Activated CD4-positive, alpha-beta T cell treated with anti-CD3 and anti-CD28 coated beads, Interleukin-2, amount 10 ng/mL, durations not matched to agents 7 days and 5 days (primary cell): ENCODE measurements around the gene GUF1. TPM values are rescaled to one million over a fixed set of nuclear protein-coding genes. Genes with fewer than 3 reads are reported as not detected.
A peak's percentile ranks its signal among the peaks of the same experiment; 100 is the strongest.

ENCODE experiments used
- CTCF ChIA-PET: fragments of 350-600 bp; sonication (Branson Sonifier 250); formaldehyde crosslinking; loops from one replicate; lab custom pipeline; 2021; ENCODE audit warnings: antibody characterized with exemption; lab: Charles Lee
- POLR2A ChIA-PET: fragments of 350-600 bp; sonication (Branson Sonifier 250); formaldehyde crosslinking; loops from one replicate; lab custom pipeline; 2021; ENCODE audit warnings: antibody characterized with exemption; lab: Charles Lee
- DNase-seq: peaks from one replicate; pipeline ENCODE4 v3.0.0-alpha.2; 2020
- H3K27ac Mint-ChIP-seq: one replicate; pipeline ENCODE4 v1.8.0; 2021; ENCODE audit warnings: mild to moderate bottlenecking, moderate library complexity, mixed read lengths
- H3K27me3 Mint-ChIP-seq: one replicate; pipeline ENCODE4 v1.8.0; 2021; ENCODE audit warnings: mixed read lengths
- H3K36me3 Mint-ChIP-seq: one replicate; pipeline ENCODE4 v1.8.0; 2021; ENCODE audit warnings: low read depth, mixed read lengths
- H3K4me1 Mint-ChIP-seq: one replicate; pipeline ENCODE4 v1.8.0; 2021; ENCODE audit warnings: mixed read lengths
- H3K4me3 Mint-ChIP-seq: one replicate; pipeline ENCODE4 v1.8.0; 2021; ENCODE audit warnings: mild to moderate bottlenecking, moderate library complexity, mixed read lengths
- H3K9me3 Mint-ChIP-seq: one replicate; pipeline ENCODE4 v1.8.0; 2021; ENCODE audit warnings: mixed read lengths
- total RNA-seq, 2 experiments: library from RNA; stranded (reverse); gene quantifications; one replicate each; pipeline ENCODE4 v1.2.3, GENCODE V29; 2021

Gene GUF1, protein sequence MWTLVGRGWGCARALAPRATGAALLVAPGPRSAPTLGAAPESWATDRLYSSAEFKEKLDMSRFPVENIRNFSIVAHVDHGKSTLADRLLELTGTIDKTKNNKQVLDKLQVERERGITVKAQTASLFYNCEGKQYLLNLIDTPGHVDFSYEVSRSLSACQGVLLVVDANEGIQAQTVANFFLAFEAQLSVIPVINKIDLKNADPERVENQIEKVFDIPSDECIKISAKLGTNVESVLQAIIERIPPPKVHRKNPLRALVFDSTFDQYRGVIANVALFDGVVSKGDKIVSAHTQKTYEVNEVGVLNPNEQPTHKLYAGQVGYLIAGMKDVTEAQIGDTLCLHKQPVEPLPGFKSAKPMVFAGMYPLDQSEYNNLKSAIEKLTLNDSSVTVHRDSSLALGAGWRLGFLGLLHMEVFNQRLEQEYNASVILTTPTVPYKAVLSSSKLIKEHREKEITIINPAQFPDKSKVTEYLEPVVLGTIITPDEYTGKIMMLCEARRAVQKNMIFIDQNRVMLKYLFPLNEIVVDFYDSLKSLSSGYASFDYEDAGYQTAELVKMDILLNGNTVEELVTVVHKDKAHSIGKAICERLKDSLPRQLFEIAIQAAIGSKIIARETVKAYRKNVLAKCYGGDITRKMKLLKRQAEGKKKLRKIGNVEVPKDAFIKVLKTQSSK
- total RNA-seq: 10 to 100 TPM; 23.6 to 28.5 TPM

DNA sequence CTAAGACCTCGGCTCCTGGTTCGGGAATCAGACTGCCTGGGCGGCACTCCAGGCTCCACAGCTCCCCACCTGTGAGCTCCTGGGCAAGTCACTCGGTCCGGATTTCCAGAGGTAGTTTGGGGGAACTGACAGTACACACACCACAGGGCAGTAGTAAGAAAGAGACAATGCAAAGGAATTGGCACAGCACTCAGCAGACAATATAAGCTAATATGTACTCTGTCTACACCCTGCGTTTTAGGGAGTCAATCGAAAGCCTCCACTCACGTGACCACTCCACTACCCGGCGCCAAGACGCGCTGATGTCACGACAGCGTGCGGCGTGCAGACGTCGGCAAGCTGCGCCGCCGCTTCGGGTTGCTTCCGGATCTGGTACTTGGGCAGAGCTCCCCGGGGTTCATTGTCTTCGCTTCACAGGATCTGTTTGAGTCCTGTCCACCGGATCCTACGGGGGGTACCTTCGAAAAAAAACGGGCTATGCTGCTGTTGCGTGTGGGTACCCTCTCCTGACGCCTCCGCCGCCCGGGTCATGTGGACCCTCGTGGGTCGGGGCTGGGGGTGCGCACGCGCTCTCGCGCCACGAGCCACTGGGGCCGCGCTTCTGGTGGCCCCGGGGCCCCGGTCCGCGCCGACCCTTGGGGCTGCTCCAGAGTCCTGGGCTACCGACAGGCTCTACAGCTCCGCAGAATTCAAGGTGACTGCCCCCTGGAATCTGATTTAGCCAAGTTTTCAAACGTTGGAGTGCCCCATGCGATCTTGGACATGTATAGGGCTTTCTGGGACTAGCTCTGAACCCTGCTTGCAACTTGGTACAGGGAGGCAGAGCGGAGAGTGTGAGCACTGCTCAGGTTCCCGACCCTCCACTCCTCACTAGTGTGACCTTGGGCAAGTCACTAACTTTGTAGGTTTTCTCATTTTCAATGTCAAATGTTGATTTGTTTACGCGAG is at the start of gene GUF1:
TSS of gene GUF1 (plus strand) at position 327 of the 948 bp plus-strand sequence. CDS start at position 530, 203 bp downstream.
- H3K4me3 Mint-ChIP-seq: peak within 1 kb of the TSS; percentile 97
- DNase-seq: peak; percentile 91
- ChIA-PET POLR2A (interaction anchor here (0.6 kb wide), 1 partner anchor 310 kb away, joined by 4 read pairs; no protein-coding TSS in a partner anchor), CTCF (interaction anchor here (1.0 to 1.5 kb wide), 3 partner anchors 10 to 30 kb away, joined by 3 to 6 read pairs (median 3); no protein-coding TSS in a partner anchor)
- no peaks in the 10 kb centered on the region for H3K9me3 Mint-ChIP-seq
- no peaks in the 10 kb centered on the region for H3K27me3 Mint-ChIP-seq
- H3K36me3 Mint-ChIP-seq: peaks cover 11% of the 10 kb centered on the region
- H3K4me1 Mint-ChIP-seq: peaks cover 36% of the 10 kb centered on the region
- peak within 1 kb of the TSS; percentile 99 for H3K27ac Mint-ChIP-seq

- POLR2A ChIA-PET: no interaction called here
- Mint-ChIP-seq H3K4me3 (no peak overlapping the region), H3K27ac (no peak overlapping the region), H3K36me3 (no peaks in the 10 kb centered on the region), H3K4me1 (no peaks in the 10 kb centered on the region), H3K9me3 (no peaks in the 10 kb centered on the region), H3K27me3 (peaks cover 2% of the 10 kb centered on the region)
- CTCF ChIA-PET: no interaction called here
- DNase-seq: peak; percentile 54
These were observed 48.8 kb upstream of the GUF1 start for GRCh38 chr4:44629280-44629866.

- DNase-seq: no peak
- POLR2A ChIA-PET: no interaction called here
- peaks cover 4% of the 10 kb centered on the region for H3K27me3 Mint-ChIP-seq
- H3K4me1 Mint-ChIP-seq: no peaks in the 10 kb centered on the region
- no peaks in the 10 kb centered on the region for H3K36me3 Mint-ChIP-seq
- CTCF ChIA-PET: interaction anchor here (1.2 kb wide), 1 partner anchor 16 kb away, joined by 3 read pairs; no protein-coding TSS in a partner anchor
- no peaks in the 10 kb centered on the region for H3K9me3 Mint-ChIP-seq
- H3K27ac Mint-ChIP-seq: no peak overlapping the region
- no peak overlapping the region for H3K4me3 Mint-ChIP-seq
These were observed 46.1 kb upstream of the GUF1 start for GRCh38 chr4:44632089-44632488.

DNA sequence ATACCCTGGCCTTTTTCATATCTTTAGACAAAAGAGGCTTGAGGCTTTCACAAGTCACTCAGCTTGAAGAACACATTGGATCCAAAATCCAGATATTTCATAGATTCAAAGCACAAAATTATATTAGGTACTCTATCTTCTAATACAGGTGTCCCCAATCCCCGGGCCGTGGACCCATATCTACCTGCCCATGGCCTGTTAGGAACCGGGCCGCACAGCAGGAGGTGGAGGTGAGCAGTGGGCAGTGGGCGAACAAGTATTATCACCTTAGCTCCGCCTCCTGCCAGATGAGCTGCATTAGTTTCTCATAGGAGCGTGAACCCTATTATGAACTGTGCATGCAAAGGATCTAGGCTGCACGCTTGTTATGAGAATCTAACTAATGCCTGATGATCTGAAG is 45.5 kb upstream of the GUF1 start:
- DNase-seq: no peak
- peaks cover 2% of the 10 kb centered on the region for H3K27me3 Mint-ChIP-seq
- ChIA-PET CTCF (no interaction called here), POLR2A (no interaction called here)
- H3K36me3 Mint-ChIP-seq: no peaks in the 10 kb centered on the region
- no peak overlapping the region for H3K4me3 Mint-ChIP-seq
- H3K9me3 Mint-ChIP-seq: no peaks in the 10 kb centered on the region
- no peaks in the 10 kb centered on the region for H3K4me1 Mint-ChIP-seq
- no peak overlapping the region for H3K27ac Mint-ChIP-seq

GRCh38 chr4:44638091-44638490 is 40.1 kb upstream of the GUF1 start:
- no peak overlapping the region for H3K27ac Mint-ChIP-seq
- no peak overlapping the region for H3K4me3 Mint-ChIP-seq
- CTCF ChIA-PET: no interaction called here
- peaks cover 3% of the 10 kb centered on the region for H3K27me3 Mint-ChIP-seq
- POLR2A ChIA-PET: no interaction called here
- no peaks in the 10 kb centered on the region for H3K4me1 Mint-ChIP-seq
- no peak for DNase-seq
- H3K36me3 Mint-ChIP-seq: no peaks in the 10 kb centered on the region
- H3K9me3 Mint-ChIP-seq: peaks cover 5% of the 10 kb centered on the region

- no peak for DNase-seq
- no peaks in the 10 kb centered on the region for H3K4me1 Mint-ChIP-seq
- CTCF ChIA-PET: interaction anchor here (0.6 kb wide), 1 partner anchor 143 kb away, joined by 3 read pairs; no protein-coding TSS in a partner anchor
These were observed 32.1 kb upstream of the GUF1 start for GRCh38 chr4:44646151-44646550.

DNA sequence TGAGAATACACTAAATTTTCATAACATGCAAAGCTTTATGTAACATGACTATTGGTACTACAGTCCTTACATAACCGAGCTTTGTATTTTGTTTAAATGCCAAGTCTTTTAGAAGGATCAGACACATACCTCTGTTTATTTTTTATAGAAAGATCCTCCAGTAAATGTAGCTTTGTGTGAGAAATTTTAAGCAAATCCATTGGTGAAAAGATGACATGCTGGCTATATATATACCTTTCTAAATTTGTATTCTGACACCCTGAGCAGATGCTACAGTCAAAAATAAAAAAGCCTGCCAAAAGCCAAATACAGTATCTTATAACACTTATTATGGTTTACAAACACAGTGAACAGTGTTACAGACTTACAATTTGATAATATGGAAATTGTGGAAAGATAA is 26.8 kb upstream of the GUF1 start, which contains the start of gene YIPF7:
TSS of gene YIPF7 (minus strand) at position 201 of the 400 bp plus-strand sequence. CDS start 1,525 bp downstream, outside the sequence.
- no peaks in the 10 kb centered on the region for H3K36me3 Mint-ChIP-seq
- CTCF ChIA-PET: no interaction called here
- DNase-seq: no peak
- H3K4me1 Mint-ChIP-seq: no peaks in the 10 kb centered on the region
- no peaks in the 10 kb centered on the region for H3K9me3 Mint-ChIP-seq
- POLR2A ChIA-PET: no interaction called here
- H3K27me3 Mint-ChIP-seq: peaks cover 16% of the 10 kb centered on the region
- H3K27ac Mint-ChIP-seq: no peak within 1 kb of the TSS
- H3K4me3 Mint-ChIP-seq: no peak within 1 kb of the TSS

More at GRCh38 chr4:44646151-44646550, 32.1 kb upstream of the GUF1 start:
- no peak overlapping the region for H3K27ac Mint-ChIP-seq
- peaks cover 1% of the 10 kb centered on the region for H3K27me3 Mint-ChIP-seq
- POLR2A ChIA-PET: no interaction called here
- H3K9me3 Mint-ChIP-seq: peaks cover 11% of the 10 kb centered on the region
- H3K4me3 Mint-ChIP-seq: no peak overlapping the region
- H3K36me3 Mint-ChIP-seq: no peaks in the 10 kb centered on the region

DNA sequence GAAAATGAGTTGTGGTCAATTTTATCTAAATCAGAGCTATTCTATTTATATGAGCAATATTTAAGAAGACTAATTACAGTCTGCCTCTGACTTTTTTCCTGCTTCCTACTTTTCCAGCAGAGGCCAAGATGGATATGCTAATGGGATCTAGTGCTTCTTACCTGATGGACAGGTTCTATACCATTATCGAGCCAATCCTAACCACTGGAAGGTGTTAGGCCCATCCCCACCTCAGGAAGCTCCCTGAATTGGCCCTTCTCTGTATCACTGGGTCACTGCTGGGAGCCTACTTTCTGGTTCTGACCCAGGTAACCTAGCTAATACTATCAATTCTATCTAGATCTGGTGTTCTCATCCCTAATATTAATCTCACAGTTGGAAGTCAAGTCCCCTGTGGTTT is 26.2 kb upstream of the GUF1 start:
- Mint-ChIP-seq H3K36me3 (no peaks in the 10 kb centered on the region), H3K27me3 (peaks cover 16% of the 10 kb centered on the region), H3K9me3 (no peaks in the 10 kb centered on the region), H3K27ac (no peak overlapping the region), H3K4me1 (no peaks in the 10 kb centered on the region), H3K4me3 (no peak overlapping the region)
- DNase-seq: no peak
- ChIA-PET CTCF (no interaction called here), POLR2A (no interaction called here)

DNA sequence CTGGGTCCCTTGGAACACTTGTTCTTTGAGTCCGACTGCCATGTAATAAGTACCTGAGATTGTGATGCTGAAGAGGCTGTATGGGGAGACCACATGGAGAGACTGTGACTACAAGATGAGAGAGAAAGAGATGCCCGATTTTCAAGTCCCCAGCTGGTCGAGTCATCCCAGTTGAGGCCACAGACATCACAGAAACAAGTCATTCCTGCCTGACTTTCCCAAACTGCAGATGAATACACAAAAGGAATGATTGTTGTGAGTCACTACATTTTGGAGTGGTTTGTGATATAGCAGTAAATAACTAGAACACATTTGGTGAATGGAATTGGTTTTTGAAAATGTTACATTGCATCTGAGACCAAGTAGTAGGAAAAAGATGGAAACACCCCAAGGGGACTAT is 17.8 kb upstream of the GUF1 start:
- ChIA-PET POLR2A (no interaction called here), CTCF (no interaction called here)
- Mint-ChIP-seq H3K27me3 (peaks cover 2% of the 10 kb centered on the region), H3K9me3 (no peaks in the 10 kb centered on the region), H3K27ac (no peak overlapping the region), H3K4me3 (no peak overlapping the region), H3K4me1 (no peaks in the 10 kb centered on the region), H3K36me3 (no peaks in the 10 kb centered on the region)
- no peak for DNase-seq

DNA sequence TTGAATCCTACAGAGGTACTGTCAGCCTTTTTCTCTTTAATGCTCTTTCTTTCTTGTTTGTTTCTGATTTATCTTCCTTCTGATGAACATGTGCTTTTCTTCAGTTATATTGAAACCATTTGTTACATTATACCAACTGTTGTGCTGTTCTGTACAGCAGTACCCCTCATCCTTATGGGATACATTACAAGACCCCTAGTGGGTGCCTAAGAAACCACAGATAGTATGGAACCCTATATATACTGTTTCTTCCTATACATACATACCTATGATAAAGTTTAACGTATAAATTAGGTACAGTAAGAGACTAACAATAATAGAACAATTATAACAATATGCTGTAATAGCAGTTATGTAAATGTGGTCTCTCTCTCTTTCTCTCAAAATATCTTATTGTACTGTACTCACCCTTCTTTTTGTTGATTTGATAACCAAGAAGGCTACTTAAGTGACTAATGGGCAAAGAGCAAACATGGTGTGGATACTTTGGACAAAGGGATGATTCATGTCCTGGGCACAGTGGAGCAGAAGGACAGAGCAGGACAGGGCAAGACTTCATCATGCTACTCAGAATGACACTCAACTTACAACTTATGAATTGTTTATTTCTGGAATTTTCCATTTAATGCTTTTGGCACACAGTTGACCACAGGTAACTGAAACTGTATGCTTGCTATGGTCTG is 16.1 kb upstream of the GUF1 start:
- no peak for DNase-seq
- Mint-ChIP-seq H3K4me3 (no peak overlapping the region), H3K9me3 (no peaks in the 10 kb centered on the region), H3K27ac (no peak overlapping the region), H3K27me3 (peaks cover 1% of the 10 kb centered on the region), H3K36me3 (no peaks in the 10 kb centered on the region), H3K4me1 (no peaks in the 10 kb centered on the region)
- ChIA-PET POLR2A (no interaction called here), CTCF (no interaction called here)

GRCh38 chr4:44662623-44663005 is 15.6 kb upstream of the GUF1 start:
- POLR2A ChIA-PET: no interaction called here

More at GRCh38 chr4:44662623-44663005, 15.6 kb upstream of the GUF1 start:
- DNase-seq: no peak
- H3K4me1 Mint-ChIP-seq: no peaks in the 10 kb centered on the region
- no peaks in the 10 kb centered on the region for H3K9me3 Mint-ChIP-seq
- H3K27me3 Mint-ChIP-seq: peaks cover 1% of the 10 kb centered on the region
- no peak overlapping the region for H3K27ac Mint-ChIP-seq
- H3K4me3 Mint-ChIP-seq: no peak overlapping the region
- H3K36me3 Mint-ChIP-seq: no peaks in the 10 kb centered on the region
- CTCF ChIA-PET: no interaction called here
